Caco-2 (cell line): ENCODE measurements around the gene S100PBP. TPM values are rescaled to one million over a fixed set of nuclear protein-coding genes. Genes with fewer than 3 reads are reported as not detected.
"Not testable (repeated sequence)": the region's sequence is repeated elsewhere in the genome, so short reads cannot be mapped to it uniquely, and the experiment has no call there.

Experiments
- BruUV-seq: library from RNA; stranded (reverse); fragments of 400-500 nt; replicated peaks from 2 replicates; lab custom pipeline; 2021; lab: Mats Ljungman, UMichigan
- CTCF ChIA-PET: fragments of 300-600 bp; sonication (Branson Sonifier 250); formaldehyde crosslinking; loops from one replicate; lab custom pipeline; 2022; ENCODE audit warnings: antibody characterized with exemption; lab: Charles Lee
- POLR2A ChIA-PET: fragments of 300-600 bp; sonication (Branson Sonifier 250); formaldehyde crosslinking; loops from one replicate; lab custom pipeline; 2022; ENCODE audit warnings: antibody characterized with exemption; lab: Charles Lee
- DNase-seq, 2 experiments: peaks; one replicate each; pipeline versions ENCODE4 v3.0.0 to v3.0.0-alpha.2; 2020 to 2022
- H3K27me3 ChIP-seq: replicated peaks from 2 replicates; pipeline ENCODE4 v1.6.0; 2011; ENCODE audit warnings: low read length; ENCODE audit not compliant: control insufficient read depth, insufficient read depth
- H3K36me3 ChIP-seq: 2 replicates; pipeline ENCODE4 v1.5.1; 2011; ENCODE audit warnings: low read length; ENCODE audit not compliant: control insufficient read depth, insufficient read depth
- H3K4me1 ChIP-seq: fragments of 250-450 bp; sonication (Bioruptor Pico); 2 replicates; pipeline ENCODE4 v1.5.1; 2020; ENCODE audit warnings: mild to moderate bottlenecking
- H3K4me3 ChIP-seq: 2 replicates; pipeline ENCODE4 v1.5.1; 2011; ENCODE audit warnings: low read depth, mild to moderate bottlenecking, control low read depth, low read length
- H3K9me3 ChIP-seq: fragments of 250-450 bp; sonication (Bioruptor Pico); 2 replicates; pipeline ENCODE4 v1.5.1; 2020; ENCODE audit warnings: mild to moderate bottlenecking, moderate library complexity
- H3K27ac Mint-ChIP-seq: one replicate; pipeline ENCODE4 v1.8.0; 2022; ENCODE audit warnings: mixed read lengths; ENCODE audit not compliant: unreplicated experiment
- H3K27me3 Mint-ChIP-seq: one replicate; pipeline ENCODE4 v1.8.0; 2022; ENCODE audit warnings: mixed read lengths; ENCODE audit not compliant: insufficient read depth, unreplicated experiment
- H3K36me3 Mint-ChIP-seq: one replicate; pipeline ENCODE4 v1.8.0; 2022; ENCODE audit warnings: mild to moderate bottlenecking, mixed read lengths; ENCODE audit not compliant: insufficient read depth, unreplicated experiment
- H3K4me1 Mint-ChIP-seq: one replicate; pipeline ENCODE4 v1.8.0; 2022; ENCODE audit warnings: low read depth, mixed read lengths; ENCODE audit not compliant: unreplicated experiment
- H3K4me3 Mint-ChIP-seq: one replicate; pipeline ENCODE4 v1.8.0; 2022; ENCODE audit warnings: mild to moderate bottlenecking, moderate library complexity, mixed read lengths; ENCODE audit not compliant: unreplicated experiment
- H3K9me3 Mint-ChIP-seq: one replicate; pipeline ENCODE4 v1.8.0; 2022; ENCODE audit warnings: mixed read lengths; ENCODE audit not compliant: unreplicated experiment
- intact Hi-C: fragments of 100-400 bp; cut with micrococcal nuclease; formaldehyde crosslinking; loops from one replicate; pipeline ENCODE4 v1.10.0; 2022; ENCODE audit not compliant: unreplicated experiment
- total RNA-seq: library from RNA; stranded (reverse); gene quantifications from 2 replicates; pipeline ENCODE4 v1.2.3, GENCODE V29; 2022
- TF ChIP-seq, protein P1 (sequence below), 2 experiments: fragments of 200-600 bp in 1 of 2; IDR thresholded peaks; 1 replicate in 1 of 2; 2 replicates in 1 of 2; pipeline versions ENCODE4 v1.5.1 to v1.8.0; 2011 to 2022; ENCODE audit warnings: antibody characterized with exemption in 1 of 2, control low read depth in 1 of 2, inconsistent platforms in 1 of 2, low read depth in 1 of 2, low read length in 1 of 2, mild to moderate bottlenecking in 1 of 2, moderate library complexity in 1 of 2; ENCODE audit not compliant: insufficient read depth in 1 of 2, severe bottlenecking in 1 of 2, unreplicated experiment in 1 of 2

Gene S100PBP
- total RNA-seq, 1 experiment from 2014 or later, result 23.8 TPM

DNA sequence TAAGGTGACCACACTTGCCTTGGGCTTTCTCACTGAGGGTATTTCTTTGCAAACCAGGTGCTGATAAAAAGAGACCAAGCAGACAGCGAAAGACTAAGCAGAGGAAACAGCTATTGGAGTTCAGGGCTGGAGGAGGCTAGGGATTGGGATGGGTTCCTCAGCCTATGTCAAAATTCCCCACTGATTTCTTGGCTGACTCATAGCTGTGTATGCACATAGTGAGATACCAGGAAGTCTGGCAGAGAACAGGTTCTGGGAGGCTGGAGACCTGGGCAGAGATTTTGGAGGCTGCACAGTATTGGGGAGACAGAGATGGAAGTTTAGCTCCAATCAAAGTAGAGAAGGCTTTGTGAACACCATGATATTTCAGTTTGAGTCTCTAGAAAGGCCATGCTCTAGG is 25.6 kb upstream of the S100PBP start:
- Mint-ChIP-seq H3K27ac (no peak overlapping the region), H3K27me3 (no peaks in the 10 kb centered on the region), H3K9me3 (no peaks in the 10 kb centered on the region), H3K4me1 (no peaks in the 10 kb centered on the region), H3K36me3 (peaks cover 78% of the 10 kb centered on the region), H3K4me3 (no peak overlapping the region)
- DNase-seq, result no peak
- no peaks in the 10 kb centered on the region for H3K4me1 ChIP-seq
- H3K9me3 ChIP-seq, result no peaks in the 10 kb centered on the region
- ChIA-PET POLR2A (no interaction called here), CTCF (no interaction called here)
- TF ChIP-seq, protein P1, sequence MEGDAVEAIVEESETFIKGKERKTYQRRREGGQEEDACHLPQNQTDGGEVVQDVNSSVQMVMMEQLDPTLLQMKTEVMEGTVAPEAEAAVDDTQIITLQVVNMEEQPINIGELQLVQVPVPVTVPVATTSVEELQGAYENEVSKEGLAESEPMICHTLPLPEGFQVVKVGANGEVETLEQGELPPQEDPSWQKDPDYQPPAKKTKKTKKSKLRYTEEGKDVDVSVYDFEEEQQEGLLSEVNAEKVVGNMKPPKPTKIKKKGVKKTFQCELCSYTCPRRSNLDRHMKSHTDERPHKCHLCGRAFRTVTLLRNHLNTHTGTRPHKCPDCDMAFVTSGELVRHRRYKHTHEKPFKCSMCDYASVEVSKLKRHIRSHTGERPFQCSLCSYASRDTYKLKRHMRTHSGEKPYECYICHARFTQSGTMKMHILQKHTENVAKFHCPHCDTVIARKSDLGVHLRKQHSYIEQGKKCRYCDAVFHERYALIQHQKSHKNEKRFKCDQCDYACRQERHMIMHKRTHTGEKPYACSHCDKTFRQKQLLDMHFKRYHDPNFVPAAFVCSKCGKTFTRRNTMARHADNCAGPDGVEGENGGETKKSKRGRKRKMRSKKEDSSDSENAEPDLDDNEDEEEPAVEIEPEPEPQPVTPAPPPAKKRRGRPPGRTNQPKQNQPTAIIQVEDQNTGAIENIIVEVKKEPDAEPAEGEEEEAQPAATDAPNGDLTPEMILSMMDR (IDR thresholded peaks at IDR 0.05; ENCODE audit: insufficient read depth in 1 of 2, low read depth in 1 of 2, low read length in 1 of 2, severe bottlenecking in 1 of 2, unreplicated experiment in 1 of 2), result no peak
- H3K4me3 ChIP-seq, result no peak overlapping the region
- H3K36me3 ChIP-seq, result no peaks in the 10 kb centered on the region
- H3K27me3 ChIP-seq, result no peaks in the 10 kb centered on the region
- intact Hi-C loops, result no loop called here
- BruUV-seq, result no TSS peak

DNA sequence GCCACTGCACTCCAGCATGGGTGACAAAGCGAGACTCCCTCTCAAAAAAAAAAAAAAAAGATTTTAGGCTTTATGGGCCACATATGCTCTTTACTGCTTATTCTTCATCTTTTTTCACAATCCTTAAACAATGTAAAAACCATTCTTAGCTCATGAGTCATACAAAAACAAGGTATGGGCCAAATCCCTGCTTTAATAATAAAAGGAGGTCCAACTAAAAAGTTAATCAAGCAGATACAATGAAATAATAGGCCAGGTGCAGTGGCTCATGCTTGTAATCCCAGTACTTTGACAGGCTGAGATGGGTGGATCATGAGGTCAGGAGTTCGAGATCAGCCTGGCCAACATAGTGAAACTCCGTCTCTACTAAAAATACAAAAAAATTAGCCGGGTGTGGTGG is 21.7 kb upstream of the S100PBP start:
- H3K27ac Mint-ChIP-seq, POLR2A ChIA-PET, H3K4me3 ChIP-seq, H3K9me3 Mint-ChIP-seq, BruUV-seq, H3K36me3 ChIP-seq, H3K9me3 ChIP-seq, H3K4me3 Mint-ChIP-seq, CTCF ChIA-PET, H3K27me3 Mint-ChIP-seq, H3K4me1 Mint-ChIP-seq, intact Hi-C loops, DNase-seq, H3K27me3 ChIP-seq, H3K4me1 ChIP-seq: not testable (repeated sequence)
- peaks cover 83% of the 10 kb centered on the region for H3K36me3 Mint-ChIP-seq

DNA sequence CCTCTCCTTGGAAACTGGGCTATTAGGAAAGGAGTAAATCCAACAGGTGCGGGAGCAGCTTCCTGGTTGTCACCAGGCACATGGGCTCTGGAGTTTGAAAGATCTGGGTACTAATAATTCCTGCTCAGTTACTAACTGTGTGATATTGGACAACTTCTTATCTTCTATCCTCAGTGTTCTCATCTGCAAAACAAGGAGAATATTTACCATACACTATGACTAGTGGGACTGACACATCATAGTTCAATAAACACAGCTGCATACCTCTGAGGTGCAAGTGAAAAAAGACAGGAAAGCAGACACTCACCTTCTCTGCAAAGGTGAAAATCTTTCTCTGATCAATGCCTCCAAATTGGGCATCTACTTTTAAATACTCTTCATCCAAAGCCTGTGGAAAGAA is 20.0 kb upstream of the S100PBP start:
- H3K4me3 ChIP-seq, result no peak overlapping the region
- DNase-seq, result no peak
- POLR2A ChIA-PET, result no interaction called here
- Mint-ChIP-seq H3K4me3 (no peak overlapping the region), H3K27me3 (no peaks in the 10 kb centered on the region), H3K27ac (no peak overlapping the region), H3K36me3 (peaks cover 84% of the 10 kb centered on the region), H3K4me1 (peaks cover 6% of the 10 kb centered on the region), H3K9me3 (no peaks in the 10 kb centered on the region)
- no peaks in the 10 kb centered on the region for H3K27me3 ChIP-seq
- CTCF ChIA-PET, result no interaction called here
- H3K4me1 ChIP-seq, result no peaks in the 10 kb centered on the region
- H3K9me3 ChIP-seq, result no peaks in the 10 kb centered on the region
- BruUV-seq, result no TSS peak
- intact Hi-C loops, result no loop called here
- no peaks in the 10 kb centered on the region for H3K36me3 ChIP-seq
- TF ChIP-seq, protein P1 (IDR thresholded peaks at IDR 0.05; ENCODE audit: insufficient read depth in 1 of 2, low read depth in 1 of 2, low read length in 1 of 2, severe bottlenecking in 1 of 2, unreplicated experiment in 1 of 2), result no peak

DNA sequence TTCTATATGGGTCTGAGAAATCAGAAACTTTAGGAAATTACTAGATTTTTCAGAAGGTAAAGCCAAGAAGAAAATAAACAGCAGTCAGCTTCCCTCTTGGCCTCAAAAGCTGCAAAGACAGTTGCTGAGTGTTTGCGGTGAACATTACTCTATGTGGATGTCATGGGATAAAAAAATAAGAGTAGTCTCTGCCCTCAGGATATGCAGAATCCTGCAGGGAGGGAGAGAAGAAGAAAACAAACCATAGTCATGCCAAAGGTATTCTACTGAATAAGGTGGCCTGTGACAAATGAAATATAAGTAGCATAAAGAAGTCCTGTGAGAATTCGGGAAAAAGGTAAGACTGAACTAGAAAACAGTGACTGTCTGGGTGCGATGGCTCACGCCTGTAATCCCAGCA is 19.3 kb upstream of the S100PBP start:
- H3K27ac Mint-ChIP-seq, result peak overlapping the region; percentile 55
- H3K36me3 Mint-ChIP-seq, result peaks cover 84% of the 10 kb centered on the region

More for the DNA sequence above, 19.3 kb upstream of the S100PBP start:
- H3K4me1 ChIP-seq, result no peaks in the 10 kb centered on the region
- no peaks in the 10 kb centered on the region for H3K27me3 ChIP-seq
- Mint-ChIP-seq H3K4me3 (no peak overlapping the region), H3K27me3 (no peaks in the 10 kb centered on the region), H3K9me3 (no peaks in the 10 kb centered on the region), H3K4me1 (peaks cover 6% of the 10 kb centered on the region)
- no peak overlapping the region for H3K4me3 ChIP-seq
- no peak for DNase-seq
- no peaks in the 10 kb centered on the region for H3K9me3 ChIP-seq
- TF ChIP-seq, protein P1 (IDR thresholded peaks at IDR 0.05; ENCODE audit: insufficient read depth in 1 of 2, low read depth in 1 of 2, low read length in 1 of 2, severe bottlenecking in 1 of 2, unreplicated experiment in 1 of 2), result no peak
- no TSS peak for BruUV-seq
- intact Hi-C loops, result no loop called here
- POLR2A ChIA-PET, result no interaction called here
- H3K36me3 ChIP-seq, result no peaks in the 10 kb centered on the region
- CTCF ChIA-PET, result no interaction called here
